ENCODE measurements around the gene ARHGAP40.

Gene ARHGAP40

GRCh38 chr20:38659597-38659880, 57.9 kb downstream of the ARHGAP40 start:
- TF ChIP-seq CTCF (IDR thresholded peaks at IDR 0.05; ENCODE audit: low read depth, low read length) = no peak
- H3K4me3 ChIP-seq (ENCODE audit: low read depth, low read length) = no peak overlapping the region
- no peak for DNase-seq

GRCh38 chr20:38660429-38660828, 58.8 kb downstream of the ARHGAP40 start:
- Histone ChIP-seq H3K27me3 (peaks cover 9% of the 10 kb centered on the region), H3K4me3 (ENCODE audit: low read depth, low read length) (no peak overlapping the region), H3K4me1 (no peaks in the 10 kb centered on the region), H3K36me3 (no peaks in the 10 kb centered on the region), H3K9me3 (no peaks in the 10 kb centered on the region)
- no peak for TF ChIP-seq CTCF (IDR thresholded peaks at IDR 0.05; ENCODE audit: low read depth, low read length)
- DNase-seq = no peak

More at GRCh38 chr20:38659597-38659880, 57.9 kb downstream of the ARHGAP40 start:
- no peaks in the 10 kb centered on the region for H3K36me3 ChIP-seq
- H3K9me3 ChIP-seq = no peaks in the 10 kb centered on the region
- peaks cover 18% of the 10 kb centered on the region for H3K27me3 ChIP-seq
- no peaks in the 10 kb centered on the region for H3K4me1 ChIP-seq

GRCh38 chr20:38663660-38664059, 62.1 kb downstream of the ARHGAP40 start:
- peaks cover 9% of the 10 kb centered on the region for H3K4me1 ChIP-seq
- no peak for TF ChIP-seq CTCF (IDR thresholded peaks at IDR 0.05; ENCODE audit: low read depth, low read length)
- no peaks in the 10 kb centered on the region for H3K9me3 ChIP-seq
- DNase-seq = no peak
- no peak overlapping the region for H3K4me3 ChIP-seq (ENCODE audit: low read depth, low read length)
- H3K27me3 ChIP-seq = no peaks in the 10 kb centered on the region
- no peaks in the 10 kb centered on the region for H3K36me3 ChIP-seq

GRCh38 chr20:38664284-38664683, 62.7 kb downstream of the ARHGAP40 start:
- TF ChIP-seq CTCF (IDR thresholded peaks at IDR 0.05; ENCODE audit: low read depth, low read length) = no peak
- H3K4me3 ChIP-seq (ENCODE audit: low read depth, low read length) = no peak overlapping the region
- no peaks in the 10 kb centered on the region for H3K36me3 ChIP-seq
- no peaks in the 10 kb centered on the region for H3K9me3 ChIP-seq
- no peaks in the 10 kb centered on the region for H3K27me3 ChIP-seq
- H3K4me1 ChIP-seq = peaks cover 9% of the 10 kb centered on the region
- DNase-seq = no peak

- Histone ChIP-seq H3K36me3 (no peaks in the 10 kb centered on the region), H3K4me3 (ENCODE audit: low read depth, low read length) (no peak overlapping the region), H3K9me3 (no peaks in the 10 kb centered on the region), H3K27me3 (no peaks in the 10 kb centered on the region), H3K4me1 (peaks cover 9% of the 10 kb centered on the region)
- TF ChIP-seq CTCF (IDR thresholded peaks at IDR 0.05; ENCODE audit: low read depth, low read length) = no peak
- no peak for DNase-seq
Observed at GRCh38 chr20:38665094-38665493, 63.5 kb downstream of the ARHGAP40 start.

GRCh38 chr20:38665506-38666285, 64.1 kb downstream of the ARHGAP40 start:
- Histone ChIP-seq H3K36me3 (no peaks in the 10 kb centered on the region), H3K9me3 (no peaks in the 10 kb centered on the region), H3K4me1 (peaks cover 9% of the 10 kb centered on the region), H3K4me3 (ENCODE audit: low read depth, low read length) (no peak overlapping the region), H3K27me3 (no peaks in the 10 kb centered on the region)
- DNase-seq = no peak
- TF ChIP-seq CTCF (IDR thresholded peaks at IDR 0.05; ENCODE audit: low read depth, low read length) = no peak
